Eye (tissue), 1 donor: ENCODE data around the gene HMX1.

Experiments used
- DNase-seq: peaks from one replicate; pipeline ENCODE4 v3.0.0-alpha.2; 2015

The HMX1 gene

GRCh38 chr4:8817096-8817812 lies 54.4 kb downstream of the HMX1 start:
- DNase-seq: no peak
